GM12891 (cell line): ENCODE data around the gene TMOD1.

Experiments
- POLR2AphosphoS5 ChIP-seq: IDR thresholded peaks from 2 replicates; pipeline ENCODE4 v1.6.1; 2011; ENCODE audit warnings: low read depth, low read length, control low read depth
- SPI1 ChIP-seq: IDR thresholded peaks from 2 replicates; pipeline ENCODE4 v1.6.1; 2011; ENCODE audit warnings: low read depth, low read length, control low read depth

DNA sequence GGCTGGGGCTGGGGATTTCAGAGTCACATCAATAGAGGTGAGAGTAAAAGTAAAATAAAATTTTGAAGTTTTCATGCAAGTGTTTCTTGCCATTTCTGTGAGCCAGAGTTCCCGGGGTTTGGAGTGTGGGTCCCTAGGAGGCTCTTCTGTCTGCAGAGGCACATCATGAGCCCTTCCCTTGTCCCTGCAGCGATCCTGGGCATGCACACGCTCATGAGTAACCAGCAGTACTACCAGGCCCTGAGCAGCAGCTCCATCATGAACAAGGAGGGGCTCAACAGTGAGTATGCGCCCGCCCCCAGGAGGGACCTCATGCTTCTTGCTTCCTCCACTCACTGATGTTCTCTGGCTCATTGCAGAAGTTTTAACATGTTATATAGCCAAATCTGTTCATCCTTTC is 61.1 kb downstream of the TMOD1 start:
- TF ChIP-seq SPI1 = no peak
- no peak for TF ChIP-seq POLR2AphosphoS5
